Rectal smooth muscle tissue (tissue), 1 donor: ENCODE results near the gene ZNF512B.
"Not testable (repeated sequence)": the region's sequence is repeated elsewhere in the genome, so short reads cannot be mapped to it uniquely, and the experiment has no call there.

Experiments
- H3K27ac ChIP-seq: one replicate; pipeline ENCODE4 v1.7.0; 2013; ENCODE audit warnings: low read depth, low read length, inconsistent platforms
- H3K27me3 ChIP-seq: one replicate; pipeline ENCODE4 v1.7.0; 2013; ENCODE audit warnings: low read length; ENCODE audit not compliant: control insufficient read depth, insufficient read depth
- H3K36me3 ChIP-seq: one replicate; pipeline ENCODE4 v1.7.0; 2013; ENCODE audit warnings: low read length; ENCODE audit not compliant: control insufficient read depth, insufficient read depth
- H3K4me1 ChIP-seq: one replicate; pipeline ENCODE4 v1.7.0; 2013; ENCODE audit warnings: low read length; ENCODE audit not compliant: control insufficient read depth, insufficient read depth
- H3K4me3 ChIP-seq: one replicate; pipeline ENCODE4 v1.7.0; 2013; ENCODE audit warnings: low read length
- H3K9ac ChIP-seq: one replicate; pipeline ENCODE4 v1.7.0; 2013; ENCODE audit warnings: low read length

Gene ZNF512B

DNA sequence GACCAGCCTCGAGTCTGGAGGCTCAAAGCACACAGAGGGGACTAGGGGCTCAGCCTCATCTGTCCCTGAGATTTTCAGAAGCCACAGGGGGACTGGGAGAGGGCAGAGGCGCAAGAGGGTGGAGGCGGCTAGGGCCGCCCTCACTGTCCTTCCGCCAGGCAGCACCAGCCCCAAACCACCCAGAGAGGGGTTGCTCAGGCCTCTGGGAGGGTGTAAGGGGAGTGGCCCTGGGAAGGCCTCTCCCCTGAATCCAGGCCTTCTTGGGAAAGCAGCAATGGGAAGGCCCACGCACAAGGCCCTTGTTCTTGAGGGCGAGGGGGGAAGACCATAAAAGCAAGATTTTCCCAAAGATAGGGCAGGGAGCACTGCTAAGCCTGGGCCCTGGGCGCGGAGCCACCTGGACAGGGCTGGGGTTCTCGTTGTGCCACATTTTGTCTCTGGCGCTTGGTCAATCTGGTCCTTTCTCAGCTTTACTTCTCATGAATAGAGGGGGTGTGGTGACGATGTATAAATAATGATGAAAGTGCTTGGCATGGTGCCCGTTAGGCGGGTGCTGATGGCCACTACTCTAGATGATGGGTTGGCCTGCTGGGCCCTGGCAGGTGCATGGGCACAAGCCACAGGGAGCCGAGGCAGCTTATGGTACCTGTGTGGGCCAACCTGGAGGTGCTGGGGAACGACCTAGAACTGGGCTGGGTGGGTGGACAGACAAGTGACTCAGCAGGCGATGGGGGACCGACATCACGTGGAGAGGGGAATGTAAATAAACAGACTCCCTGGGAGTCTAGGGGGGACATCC, 4.9 kb upstream of the ZNF512B start:
- H3K36me3 ChIP-seq = no peaks in the 10 kb centered on the region
- H3K27ac ChIP-seq = no peak overlapping the region
- no peak overlapping the region for H3K4me3 ChIP-seq
- no peaks in the 10 kb centered on the region for H3K27me3 ChIP-seq
- H3K4me1 ChIP-seq = peaks cover 2% of the 10 kb centered on the region
- H3K9ac ChIP-seq = no peak overlapping the region

DNA sequence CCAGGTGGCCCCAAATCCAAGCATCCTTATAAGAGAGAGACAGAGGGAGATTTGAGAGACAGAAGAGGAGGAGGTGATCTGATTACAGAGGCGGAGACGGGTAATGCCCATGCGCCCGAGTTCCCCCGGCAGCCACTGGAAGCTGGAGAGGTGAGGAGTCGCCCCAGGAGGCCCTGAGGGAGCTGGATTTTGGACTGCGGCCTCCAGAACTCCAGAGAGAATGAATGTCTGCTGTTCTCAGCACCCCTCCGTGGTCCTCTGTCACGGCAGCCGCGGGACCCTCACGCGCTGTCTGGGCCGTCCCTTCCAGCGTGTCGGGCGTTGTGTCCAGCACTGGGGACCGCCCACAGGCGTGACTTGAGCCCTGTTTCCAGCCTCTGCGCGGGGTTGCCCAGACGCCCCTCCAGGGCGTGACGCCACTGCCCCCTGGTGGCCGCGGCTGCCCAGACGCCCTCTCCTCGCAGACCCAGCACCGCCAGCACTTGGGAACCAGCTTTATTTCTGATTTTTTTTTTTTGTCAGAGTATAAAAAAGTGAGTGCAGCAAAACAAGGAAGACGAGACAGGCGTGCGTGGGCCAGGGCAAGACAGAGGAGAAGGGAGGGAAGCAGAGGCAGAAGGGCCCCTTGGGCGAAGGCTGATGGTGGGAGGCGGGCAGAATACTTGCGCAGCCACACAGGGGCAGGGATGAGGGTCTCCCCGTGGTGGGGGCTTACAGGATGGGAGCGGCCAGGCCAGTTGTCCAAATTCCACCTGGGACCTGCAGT, 4.1 kb upstream of the ZNF512B start:
- peaks cover 4% of the 10 kb centered on the region for H3K4me1 ChIP-seq
- no peaks in the 10 kb centered on the region for H3K27me3 ChIP-seq
- no peaks in the 10 kb centered on the region for H3K36me3 ChIP-seq
- H3K4me3 ChIP-seq = peak overlapping the region; percentile 35
- H3K9ac ChIP-seq = no peak overlapping the region
- no peak overlapping the region for H3K27ac ChIP-seq

GRCh38 chr20:63973160-63973479, 3.4 kb upstream of the ZNF512B start:
- H3K27ac ChIP-seq = no peak overlapping the region
- H3K4me1 ChIP-seq = peaks cover 6% of the 10 kb centered on the region
- no peak overlapping the region for H3K9ac ChIP-seq
- no peaks in the 10 kb centered on the region for H3K36me3 ChIP-seq
- H3K27me3 ChIP-seq = no peaks in the 10 kb centered on the region
- H3K4me3 ChIP-seq = no peak overlapping the region

- peaks cover 6% of the 10 kb centered on the region for H3K4me1 ChIP-seq
- H3K9ac ChIP-seq = no peak overlapping the region
- H3K27ac ChIP-seq = no peak overlapping the region
- no peaks in the 10 kb centered on the region for H3K27me3 ChIP-seq
- no peak overlapping the region for H3K4me3 ChIP-seq
- no peaks in the 10 kb centered on the region for H3K36me3 ChIP-seq
Observed at GRCh38 chr20:63972312-63973159, 2.8 kb upstream of the ZNF512B start.

- H3K9ac ChIP-seq, H3K4me1 ChIP-seq: not testable (repeated sequence)
Observed at GRCh38 chr20:63971960-63972311, 2.2 kb upstream of the ZNF512B start.

GRCh38 chr20:63970714-63971431, 1.1 kb upstream of the ZNF512B start:
- Histone ChIP-seq H3K4me1 (peaks cover 6% of the 10 kb centered on the region), H3K27me3 (no peaks in the 10 kb centered on the region), H3K27ac (no peak overlapping the region), H3K9ac (no peak overlapping the region), H3K36me3 (no peaks in the 10 kb centered on the region), H3K4me3 (no peak overlapping the region)

More at GRCh38 chr20:63971960-63972311, 2.2 kb upstream of the ZNF512B start:
- H3K4me3 ChIP-seq, H3K36me3 ChIP-seq, H3K27ac ChIP-seq, H3K27me3 ChIP-seq: not testable (repeated sequence)

DNA sequence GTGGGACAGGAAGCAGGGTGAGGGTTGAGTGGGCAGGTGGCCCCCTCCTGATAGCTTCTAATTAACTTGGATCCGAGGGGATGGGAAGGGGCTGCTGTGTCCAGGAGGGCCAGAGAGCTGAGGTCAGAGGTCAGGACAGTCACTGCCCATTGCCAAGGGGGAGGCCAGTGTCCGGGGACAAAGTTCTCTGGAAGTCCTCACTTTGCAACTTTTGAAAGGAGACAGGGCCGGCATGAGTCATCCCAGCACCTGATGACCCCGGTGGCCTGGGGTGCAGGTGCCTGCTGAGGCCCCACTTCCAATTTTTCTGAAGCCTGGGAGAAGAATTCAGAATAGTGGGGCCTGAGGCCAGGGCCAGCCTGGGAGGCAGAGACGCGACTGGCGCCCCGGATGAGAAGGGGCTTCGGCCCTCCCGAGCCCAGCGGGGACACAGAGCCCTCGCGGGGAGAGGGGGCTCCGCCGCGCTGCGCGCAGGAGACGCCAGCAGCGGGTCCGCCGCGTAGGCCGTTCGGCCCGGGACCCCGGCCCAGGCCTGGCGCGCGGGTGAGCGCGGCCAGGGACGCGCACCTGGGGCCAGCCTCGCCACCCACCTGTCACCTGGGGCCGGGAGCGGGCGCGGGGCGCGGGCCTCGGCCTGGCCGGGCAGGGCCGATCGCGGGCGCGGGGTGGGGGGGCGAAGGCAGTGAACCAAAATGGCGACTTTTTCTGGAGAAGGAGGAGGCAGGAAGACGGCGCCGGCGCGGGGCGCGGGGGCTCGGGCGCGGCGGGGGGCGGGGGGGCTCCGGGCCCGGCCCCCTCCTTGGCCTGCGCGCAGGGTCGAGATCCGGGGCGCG, 586 bp downstream of the ZNF512B start:
- Histone ChIP-seq H3K27ac (peak overlapping the region; percentile 52), H3K4me3 (peak overlapping the region; percentile 75), H3K36me3 (no peaks in the 10 kb centered on the region), H3K27me3 (no peaks in the 10 kb centered on the region), H3K9ac (peak overlapping the region; percentile 55), H3K4me1 (peaks cover 6% of the 10 kb centered on the region)

GRCh38 chr20:63968136-63968927, 1.4 kb downstream of the ZNF512B start:
- peak overlapping the region; percentile 52 for H3K27ac ChIP-seq
- peaks cover 6% of the 10 kb centered on the region for H3K4me1 ChIP-seq
- peak overlapping the region; percentile 75 for H3K4me3 ChIP-seq
- H3K27me3 ChIP-seq = no peaks in the 10 kb centered on the region
- H3K9ac ChIP-seq = peak overlapping the region; percentile 55
- H3K36me3 ChIP-seq = no peaks in the 10 kb centered on the region

DNA sequence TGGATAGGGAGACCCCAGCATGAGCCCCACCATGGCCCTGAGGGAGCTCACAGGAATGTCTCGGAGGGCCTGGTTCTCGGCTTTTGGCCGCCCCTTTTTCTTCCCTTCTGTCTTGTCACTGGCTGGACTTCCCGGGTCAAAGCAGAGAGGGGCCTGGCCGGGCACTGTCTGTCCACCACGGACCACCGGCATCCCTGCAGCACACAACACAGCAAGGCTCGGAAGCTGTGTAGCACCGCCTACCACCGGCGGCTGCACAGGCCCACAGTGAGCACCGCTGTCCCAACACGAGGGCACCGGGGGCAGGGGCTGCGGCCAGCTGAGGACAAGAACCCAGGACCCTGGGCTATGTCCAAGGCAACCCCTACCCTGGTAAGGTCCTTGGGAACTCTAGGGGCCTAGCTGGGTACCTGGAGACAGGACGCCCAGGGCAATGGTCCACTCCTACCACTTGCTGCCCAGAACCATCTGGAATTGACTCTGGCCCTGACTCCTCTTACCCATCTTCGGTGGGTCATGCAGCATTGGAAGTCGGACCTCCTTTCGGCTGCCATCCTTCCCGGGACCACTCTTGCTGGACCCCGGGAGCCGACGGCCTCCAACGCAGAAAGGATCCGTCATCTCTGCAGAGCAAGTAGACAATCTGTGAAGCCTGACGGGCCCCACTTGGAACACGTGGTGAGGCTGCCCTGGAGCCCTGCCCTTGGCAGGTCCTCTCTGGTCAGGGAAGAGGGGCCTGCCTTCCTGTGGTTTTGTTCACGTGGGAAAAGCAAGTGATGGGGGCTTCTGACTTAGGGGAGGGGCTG, 2.2 kb downstream of the ZNF512B start:
- Histone ChIP-seq H3K4me3 (no peak overlapping the region), H3K9ac (no peak overlapping the region), H3K36me3 (no peaks in the 10 kb centered on the region), H3K27me3 (no peaks in the 10 kb centered on the region), H3K4me1 (peaks cover 6% of the 10 kb centered on the region), H3K27ac (no peak overlapping the region)

DNA sequence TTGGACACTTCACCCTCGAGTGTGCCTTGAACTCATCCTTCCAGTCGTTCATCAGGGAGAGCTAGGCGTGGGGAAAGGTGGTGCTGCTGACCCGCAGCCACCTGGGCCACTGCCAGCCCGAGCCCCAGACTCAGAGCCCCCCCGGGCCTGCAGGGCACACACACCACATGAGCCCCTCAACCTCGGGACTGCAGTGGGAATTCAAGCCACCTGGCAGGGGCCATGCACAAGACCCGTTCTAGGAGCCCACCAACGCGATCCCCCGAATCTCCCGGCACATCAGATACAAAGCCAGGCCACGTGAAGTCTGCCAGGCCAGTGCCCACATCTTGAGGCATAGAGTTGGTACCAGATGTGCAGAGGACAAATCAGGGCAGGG, 2.8 kb downstream of the ZNF512B start:
- no peaks in the 10 kb centered on the region for H3K36me3 ChIP-seq
- no peak overlapping the region for H3K4me3 ChIP-seq
- no peak overlapping the region for H3K27ac ChIP-seq
- no peaks in the 10 kb centered on the region for H3K27me3 ChIP-seq
- no peak overlapping the region for H3K9ac ChIP-seq
- peaks cover 6% of the 10 kb centered on the region for H3K4me1 ChIP-seq
